M059J (cell line): ENCODE results near the gene FANCG. TPM values are rescaled to one million over a fixed set of nuclear protein-coding genes. Genes with fewer than 3 reads are reported as not detected.

Experiments
- DNase-seq: peaks from one replicate; pipeline ENCODE4 v3.0.0-alpha.2; 2012; ENCODE audit warnings: low read depth
- total RNA-seq: library from RNA; depleted of rRNA; stranded (reverse); fragments of >200 nt; shearing (Covaris generic); gene quantifications from 2 replicates; pipeline ENCODE4 v1.2.3, GENCODE V29; 2014; rRNA removed

FANCG gene
- 37.1 and 46.7 TPM in 2 replicates for total RNA-seq

DNA sequence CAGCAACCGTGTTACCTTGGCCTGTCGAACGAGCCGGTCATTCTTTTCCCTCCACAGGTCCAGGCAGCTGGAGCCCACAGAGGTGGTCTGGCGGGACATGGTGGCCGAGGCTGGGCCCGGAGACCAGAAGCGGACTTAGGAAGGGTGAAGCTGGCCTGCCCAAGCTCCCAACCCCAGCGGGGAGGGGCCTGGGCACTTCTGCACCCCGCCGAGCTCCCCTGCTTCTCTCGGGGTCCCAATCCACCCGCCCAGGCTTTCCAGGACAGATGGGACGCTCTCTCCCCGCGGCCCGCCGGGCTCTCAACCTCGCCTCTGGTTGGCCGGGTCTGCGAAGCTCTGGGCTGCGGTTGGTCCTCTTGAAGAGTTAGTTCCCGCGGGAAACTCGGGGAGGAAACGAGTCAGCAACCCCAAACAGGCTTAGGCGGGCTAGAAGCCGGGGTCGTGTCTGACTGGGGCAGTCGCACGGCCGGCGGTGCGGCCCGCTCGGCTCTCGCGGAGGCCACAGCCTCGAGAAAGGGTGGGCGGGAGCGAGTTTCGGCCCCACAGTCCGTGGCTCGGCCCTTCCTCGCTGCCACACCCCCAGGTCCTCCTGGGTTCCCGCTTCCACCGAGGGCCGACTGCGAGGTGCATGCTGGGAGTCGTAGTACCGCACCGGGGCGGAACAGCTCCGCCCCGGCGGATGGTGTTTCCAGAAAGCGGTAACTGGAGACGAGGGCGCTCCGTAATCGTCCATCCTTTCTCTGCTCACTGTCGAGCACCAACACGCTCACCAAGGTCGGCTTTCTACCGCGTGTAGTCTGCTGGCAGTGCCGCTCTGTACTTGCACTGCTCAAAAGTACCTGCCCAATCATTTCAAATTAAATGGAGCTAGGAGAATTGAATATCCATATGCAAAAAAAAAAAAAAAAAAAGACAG lies at the start of gene FANCG:
Gene FANCG (minus strand): TSS at position 517 of the 916 bp plus-strand sequence. CDS start 418 bp downstream, at position 99.
- peak; percentile 94 for DNase-seq

DNA sequence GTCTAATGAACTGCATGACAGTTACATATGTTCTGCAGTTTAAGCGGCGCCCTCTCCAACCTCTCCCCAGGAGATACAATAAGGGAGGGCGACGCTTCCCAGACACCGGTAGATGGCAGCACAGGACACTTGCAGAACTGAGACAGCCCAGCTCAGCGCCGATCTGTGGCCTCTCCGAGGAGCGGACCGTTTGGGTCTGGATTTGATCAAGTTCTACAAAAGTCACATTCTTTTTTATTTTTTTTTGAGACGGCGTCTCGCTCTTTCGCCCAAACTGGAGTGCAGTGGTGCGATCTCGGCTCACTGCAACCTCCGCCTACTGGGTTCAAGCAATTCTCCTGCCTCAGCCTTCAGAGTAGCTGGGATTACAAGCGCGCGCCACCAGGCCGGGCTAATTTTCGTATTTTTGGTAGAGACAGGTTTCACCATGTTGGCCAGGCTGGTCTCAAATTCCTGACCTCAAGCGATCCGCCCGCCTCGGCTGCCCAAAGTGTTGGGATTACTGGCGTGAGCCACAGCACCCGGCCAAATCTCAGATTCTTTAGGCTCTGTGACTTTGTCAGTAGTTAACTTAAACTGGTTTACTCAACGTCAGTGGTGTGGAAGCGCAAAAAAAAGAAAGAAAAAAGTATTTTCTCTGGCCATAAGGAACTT lies 37.3 kb upstream of the FANCG start:
- DNase-seq, result peak; percentile 95

DNA sequence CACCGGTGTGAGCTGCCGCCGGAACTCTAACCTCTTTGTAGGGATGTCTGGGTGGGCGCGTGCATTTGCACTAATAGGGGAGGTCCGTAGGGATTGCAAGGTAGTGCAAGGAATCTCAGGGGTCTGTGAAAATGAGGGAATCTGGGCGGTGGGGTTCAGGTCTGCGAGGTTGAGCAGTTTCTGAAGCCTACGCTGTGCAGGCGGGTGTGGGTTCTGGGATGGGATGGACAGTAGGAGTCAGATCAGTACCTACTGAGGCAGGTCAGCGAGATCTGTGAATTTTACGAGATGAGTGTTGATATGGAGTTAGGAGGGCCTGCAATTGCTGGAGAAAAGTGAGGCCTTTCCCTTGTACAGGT lies 36.8 kb upstream of the FANCG start:
- no peak for DNase-seq

DNA sequence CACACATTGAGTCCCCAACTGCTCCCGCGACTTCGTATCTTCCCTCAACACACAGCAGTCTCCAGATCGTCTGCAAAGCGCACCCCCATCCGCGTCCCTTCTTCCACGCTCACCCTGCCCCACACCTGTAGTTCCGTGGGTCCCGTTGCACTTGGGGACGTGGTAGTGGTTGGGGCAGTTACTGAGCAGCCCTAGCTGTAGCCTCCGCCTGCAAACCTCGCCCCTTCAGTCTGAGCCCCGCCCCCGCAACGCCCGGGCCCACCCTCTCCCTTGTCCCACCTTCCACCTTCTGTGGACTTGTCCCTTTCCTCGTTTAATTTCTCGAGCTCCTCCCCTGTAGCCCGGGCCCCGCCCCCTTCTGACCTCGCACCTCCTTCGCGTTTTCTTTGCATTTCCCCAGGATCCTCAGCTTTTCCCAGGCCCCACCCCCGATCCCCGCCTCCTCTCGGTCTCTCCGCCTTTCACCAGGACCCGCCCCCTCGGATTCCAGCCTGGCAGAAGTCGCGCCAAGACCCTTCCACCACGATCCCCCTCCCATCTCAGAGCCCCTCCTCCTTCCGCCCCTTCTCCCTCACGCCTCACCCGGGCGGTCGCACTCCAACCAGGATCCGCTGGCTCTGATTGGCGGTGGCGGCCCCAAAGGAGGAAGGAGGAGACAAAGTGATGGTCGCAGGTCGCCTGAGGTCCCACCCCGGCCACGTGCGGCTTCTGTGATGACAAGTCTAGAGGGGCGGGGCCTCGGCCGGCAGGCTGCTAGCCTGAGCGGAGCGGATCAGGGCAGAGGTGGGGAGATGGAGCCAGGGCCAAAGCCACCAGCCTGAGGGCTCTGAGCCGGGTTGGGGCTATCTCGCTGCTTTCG lies 36.2 kb upstream of the FANCG start, which contains the start of gene ATOSB:
Gene ATOSB (minus strand): TSS at position 183 of the 859 bp plus-strand sequence. CDS start 7,588 bp downstream, outside the sequence.
- peak; percentile 98 for DNase-seq

DNA sequence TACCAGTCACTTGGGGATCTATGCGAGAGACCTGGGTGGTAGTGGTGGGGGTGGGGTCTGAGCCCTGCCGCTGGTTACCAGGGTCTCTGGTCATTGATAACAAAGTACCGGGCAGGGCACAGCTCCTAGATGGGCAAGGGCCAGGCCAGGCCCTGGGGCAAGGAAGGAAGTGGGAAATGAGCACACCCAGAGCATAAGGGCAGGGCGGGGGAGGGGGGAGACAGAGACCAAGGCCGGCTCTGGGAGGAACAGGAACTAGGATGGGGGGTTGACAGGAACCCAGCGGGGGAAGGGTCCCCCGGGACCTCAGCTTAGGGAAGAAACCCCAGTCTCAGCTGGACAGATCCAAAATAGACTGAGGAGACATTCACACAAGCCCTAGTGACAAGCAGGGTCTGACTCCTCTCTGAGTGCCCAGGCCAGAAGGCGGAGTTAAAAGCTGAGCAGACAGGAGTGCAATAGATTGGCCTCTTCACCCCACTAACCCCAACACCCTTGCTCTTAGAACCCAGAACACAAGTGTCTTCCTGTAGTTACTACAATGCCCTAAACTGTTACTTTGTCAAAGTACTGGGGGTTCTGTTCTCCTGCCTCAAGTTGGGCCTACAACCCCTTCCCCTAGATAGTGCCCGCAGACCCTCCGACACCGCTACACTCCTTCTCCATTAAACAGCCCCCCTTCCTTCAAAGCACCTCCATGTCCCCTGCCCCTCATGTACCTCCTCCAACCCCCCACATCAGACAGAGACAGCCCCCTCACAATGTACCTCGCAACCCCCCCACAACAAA lies 35.3 kb upstream of the FANCG start:
- peak; percentile 80 for DNase-seq

DNA sequence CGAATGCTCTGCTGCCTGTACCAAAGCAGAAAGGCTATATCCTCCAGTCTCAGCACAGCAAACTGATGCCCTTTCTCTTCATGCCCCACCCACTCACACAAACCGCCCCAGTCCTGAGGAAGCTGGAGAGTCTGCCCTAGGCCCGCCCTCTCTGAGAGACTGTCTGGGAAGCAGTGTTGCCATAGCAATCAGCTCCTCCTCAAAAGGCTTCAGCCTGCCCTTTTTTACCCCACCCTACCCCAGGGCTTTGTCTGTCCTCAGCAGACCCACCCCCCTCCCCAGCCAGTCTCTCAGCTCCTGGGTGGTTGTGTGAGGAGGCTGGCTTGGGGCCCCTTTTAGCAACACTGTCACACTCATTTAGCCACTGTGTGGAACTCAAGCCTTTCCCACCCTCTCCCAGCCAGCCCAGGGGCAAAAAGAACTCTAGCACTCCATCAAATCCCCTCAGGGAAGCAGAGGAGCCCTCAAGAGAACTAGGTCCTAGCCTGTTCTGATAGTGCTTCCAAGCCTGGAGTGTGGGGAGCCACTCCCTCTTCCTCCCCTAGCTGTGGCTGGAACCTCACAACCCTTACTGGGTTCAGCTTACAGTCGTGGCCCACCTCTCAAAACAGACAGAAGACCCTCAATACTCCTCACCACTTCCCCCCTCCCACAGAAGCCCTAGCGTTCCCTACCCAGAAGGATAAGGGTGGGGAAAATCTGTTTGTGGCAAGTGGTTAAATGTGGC lies 34.5 kb upstream of the FANCG start:
- DNase-seq, result peak; percentile 99

DNA sequence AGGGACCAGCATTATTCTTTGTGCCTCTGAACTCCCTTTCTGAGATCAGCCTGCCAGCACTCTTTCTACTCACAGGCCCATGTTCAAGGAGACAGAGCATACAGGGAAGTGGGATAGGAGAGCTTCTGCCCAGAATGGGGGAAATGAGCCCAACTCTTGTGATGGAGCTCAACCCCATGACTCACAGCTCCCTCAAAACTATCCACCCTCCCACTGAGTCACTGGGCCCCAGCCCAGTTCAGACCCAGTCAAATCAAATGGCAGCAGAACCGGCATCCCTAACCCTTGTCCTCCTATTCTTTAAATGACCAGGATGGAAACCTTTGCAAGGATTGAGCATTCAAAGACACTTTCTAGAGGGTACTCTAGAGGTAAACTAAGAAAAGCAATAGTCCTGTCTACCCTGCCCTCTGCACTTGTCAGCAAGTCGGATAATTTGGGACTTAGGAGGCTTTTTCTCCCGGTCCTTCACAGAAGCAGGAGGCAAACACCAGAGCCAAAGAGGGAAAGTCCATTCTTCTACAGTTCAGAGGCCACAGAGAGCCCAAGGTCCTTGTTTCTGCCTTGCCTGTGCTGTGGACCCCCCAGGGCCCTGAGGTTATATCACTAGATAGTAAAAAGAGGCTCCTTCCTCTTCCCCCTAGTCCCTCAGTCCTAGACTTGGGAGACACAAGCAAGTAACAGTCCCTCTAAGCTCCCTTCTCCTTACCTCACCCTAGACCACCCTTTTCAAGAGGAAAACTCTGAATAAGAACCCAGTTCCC lies 32.7 kb upstream of the FANCG start:
- peak; percentile 81 for DNase-seq

DNA sequence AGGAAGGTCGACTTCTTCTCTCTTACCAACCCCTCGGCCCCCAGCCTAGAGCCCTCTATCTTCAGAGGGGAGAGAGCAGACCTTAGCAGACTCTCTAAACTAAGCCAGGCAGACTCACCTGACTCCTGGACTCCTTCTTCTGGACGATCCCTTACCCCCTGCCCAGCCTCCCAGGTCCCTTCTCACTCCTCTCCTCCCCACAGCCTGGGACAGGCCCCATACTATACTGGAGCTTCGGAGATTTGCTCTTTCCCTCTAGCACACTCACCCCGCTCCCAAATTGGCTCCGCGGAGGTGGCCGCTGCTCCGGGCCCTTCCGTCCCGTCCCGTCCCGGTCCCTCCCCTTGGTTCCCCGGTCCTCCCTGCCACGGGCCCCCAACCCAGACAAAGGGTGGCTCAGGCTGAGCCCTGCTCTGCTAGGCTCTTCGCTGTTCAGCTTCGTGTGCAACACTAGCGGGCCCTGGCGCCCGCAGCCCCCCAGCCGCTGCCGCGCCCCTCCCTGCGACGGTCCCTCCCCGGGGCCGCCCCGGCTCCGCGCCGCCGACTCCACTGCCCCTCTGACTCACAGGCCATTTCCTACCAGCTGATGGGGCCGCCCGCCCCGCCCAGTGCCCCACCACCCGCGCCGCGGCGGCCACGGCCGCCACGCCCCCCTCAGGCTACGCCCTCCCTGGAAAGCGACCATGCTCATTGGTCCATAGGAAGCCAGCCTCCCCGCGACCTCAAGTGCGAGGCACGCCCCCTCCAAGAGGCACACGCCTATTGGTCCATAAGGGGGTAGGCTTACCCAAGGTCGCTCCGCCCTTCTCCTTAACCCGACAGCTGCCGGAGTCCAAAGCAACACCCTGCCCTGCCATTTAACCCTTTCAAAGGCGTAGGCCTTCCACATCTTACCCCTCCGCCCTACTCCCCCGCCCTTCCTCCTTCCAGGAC lies 31.5 kb upstream of the FANCG start:
- peak; percentile 98 for DNase-seq

DNA sequence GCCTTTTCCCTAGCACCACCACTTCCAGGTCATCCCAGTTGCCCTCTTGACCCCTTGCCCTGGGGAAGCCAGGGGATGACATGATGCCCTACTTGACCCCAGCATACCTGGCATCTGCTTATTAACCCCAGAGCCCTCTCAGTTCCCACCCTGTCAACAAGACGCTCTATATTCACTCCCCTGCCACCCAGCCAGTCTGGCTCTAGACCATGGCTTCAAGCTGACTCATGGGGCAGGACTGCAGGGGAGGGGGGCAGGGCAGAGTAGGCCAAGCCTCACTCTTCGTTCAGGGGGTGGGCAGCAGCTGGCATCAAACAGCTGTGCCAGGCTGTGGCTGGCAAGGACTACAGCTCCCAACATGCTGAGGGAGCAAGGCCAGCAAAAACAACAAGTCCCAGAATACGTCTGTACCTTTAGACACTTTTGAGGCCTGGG lies 30.6 kb upstream of the FANCG start:
- peak; percentile 87 for DNase-seq

DNA sequence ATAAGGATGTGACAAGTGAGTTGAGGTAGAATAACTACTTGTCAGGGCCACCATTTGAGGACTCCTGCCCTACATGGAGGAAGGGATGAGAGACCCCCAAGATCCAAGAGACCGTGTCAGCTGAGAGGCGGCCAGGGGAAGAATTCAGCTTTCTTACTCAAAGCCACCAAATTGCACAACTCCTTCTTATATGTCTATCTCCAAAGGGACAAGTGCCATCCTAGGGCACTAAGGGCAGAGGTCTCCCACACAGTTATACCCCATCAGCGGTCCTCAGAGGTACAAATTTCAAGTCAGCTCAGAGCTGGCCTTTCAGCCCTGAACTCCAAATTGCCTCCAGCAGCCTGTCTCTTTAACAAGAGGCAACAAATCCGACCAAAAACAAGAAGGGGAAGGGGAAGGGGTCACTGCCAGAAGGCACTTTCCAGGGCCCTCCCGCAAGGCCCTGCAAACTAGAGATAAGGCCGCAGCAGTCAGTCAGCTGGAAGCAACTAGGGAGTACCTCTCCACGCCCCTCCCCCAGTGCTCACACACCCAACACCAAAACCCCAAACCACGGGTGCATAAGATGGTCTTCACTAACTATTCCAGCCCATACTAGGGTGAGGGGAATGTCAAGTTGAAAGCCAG lies 29.3 kb upstream of the FANCG start:
- no peak for DNase-seq

DNA sequence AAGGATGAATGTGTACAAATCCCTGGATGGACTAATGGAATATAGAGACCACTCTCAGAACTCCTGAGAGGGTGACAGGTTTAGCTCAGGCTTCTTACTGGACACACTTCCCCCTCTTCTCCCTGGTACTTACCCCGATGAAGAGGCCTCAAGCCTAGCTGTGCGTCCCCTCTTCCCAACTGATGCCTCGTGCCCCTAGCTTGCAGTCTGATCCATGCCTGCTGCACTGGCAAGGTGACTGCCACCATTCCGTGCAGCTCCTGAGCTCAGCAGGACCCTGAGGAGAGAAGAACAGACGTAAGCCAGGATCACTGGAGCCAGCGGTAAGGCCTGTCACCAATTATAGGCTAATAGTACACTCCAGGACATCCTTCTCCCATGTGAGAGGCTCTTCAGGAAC lies 28.7 kb upstream of the FANCG start:
- no peak for DNase-seq

DNA sequence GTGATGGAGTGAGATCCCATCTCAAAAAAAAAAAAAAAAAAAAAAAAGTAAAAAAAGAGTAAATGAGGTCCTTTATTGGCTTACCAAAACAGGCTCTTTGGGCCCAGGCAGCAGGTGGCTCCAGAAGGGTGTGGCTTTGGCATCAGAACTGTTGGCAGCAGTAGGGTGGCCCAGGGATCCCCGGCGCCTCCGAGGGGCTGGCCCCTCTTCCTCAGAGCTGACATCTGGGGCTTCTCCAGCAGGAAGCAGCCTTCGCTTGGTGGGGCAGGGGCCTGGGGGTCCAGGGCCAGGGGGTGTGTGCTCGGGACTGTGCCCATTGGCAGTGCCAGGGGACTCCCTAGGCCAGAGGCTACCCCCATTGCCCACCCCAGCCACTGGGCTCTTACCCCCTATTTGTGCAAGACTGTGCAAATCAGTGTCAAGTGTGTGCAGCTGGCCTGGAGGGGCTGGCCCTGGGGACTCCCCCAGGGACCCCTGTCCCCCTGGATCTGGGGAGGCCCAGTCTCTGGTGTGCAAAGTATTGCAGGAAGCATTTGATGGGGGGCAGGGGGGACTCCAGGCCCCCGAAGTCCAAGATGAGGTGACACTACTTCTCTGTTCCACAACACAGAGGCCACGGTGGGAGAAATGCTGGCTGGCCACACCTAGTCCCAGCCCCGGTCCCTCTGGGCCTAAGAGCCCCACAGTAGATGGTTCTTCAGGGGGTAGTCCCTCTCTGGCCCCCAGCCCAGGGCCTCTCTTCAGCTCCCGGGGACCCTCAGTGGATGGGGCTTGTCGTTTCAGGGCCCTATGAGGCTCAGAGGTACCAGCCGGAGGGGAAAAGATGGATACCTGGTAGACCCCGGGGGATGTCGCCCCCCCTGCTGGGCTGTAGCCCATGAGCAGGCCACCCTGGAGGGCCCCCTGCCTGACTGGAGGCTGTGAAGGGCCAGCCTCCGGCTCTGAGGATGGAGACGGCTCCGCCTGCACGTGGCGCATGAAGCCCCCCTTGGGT lies 27.9 kb upstream of the FANCG start:
- no peak for DNase-seq

DNA sequence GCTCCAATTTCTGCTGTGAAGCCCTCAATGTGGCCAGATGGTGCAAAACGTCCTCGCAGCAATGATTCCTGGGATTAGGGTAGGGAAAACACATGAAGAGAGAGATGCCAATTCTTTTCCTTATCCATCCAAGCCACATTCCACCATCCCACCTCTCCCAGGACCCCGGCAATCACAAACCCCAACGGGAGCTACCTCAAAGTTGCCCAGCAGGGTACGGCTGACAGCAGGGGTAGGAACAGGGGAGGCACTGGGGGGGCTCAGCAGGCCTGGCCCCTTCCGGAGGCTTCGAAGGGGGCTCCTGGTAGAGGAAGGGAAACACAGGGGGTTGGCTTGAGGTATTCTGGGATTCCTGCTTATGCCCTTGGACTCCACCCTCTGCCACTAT lies 26.6 kb upstream of the FANCG start:
- DNase-seq, result no peak

DNA sequence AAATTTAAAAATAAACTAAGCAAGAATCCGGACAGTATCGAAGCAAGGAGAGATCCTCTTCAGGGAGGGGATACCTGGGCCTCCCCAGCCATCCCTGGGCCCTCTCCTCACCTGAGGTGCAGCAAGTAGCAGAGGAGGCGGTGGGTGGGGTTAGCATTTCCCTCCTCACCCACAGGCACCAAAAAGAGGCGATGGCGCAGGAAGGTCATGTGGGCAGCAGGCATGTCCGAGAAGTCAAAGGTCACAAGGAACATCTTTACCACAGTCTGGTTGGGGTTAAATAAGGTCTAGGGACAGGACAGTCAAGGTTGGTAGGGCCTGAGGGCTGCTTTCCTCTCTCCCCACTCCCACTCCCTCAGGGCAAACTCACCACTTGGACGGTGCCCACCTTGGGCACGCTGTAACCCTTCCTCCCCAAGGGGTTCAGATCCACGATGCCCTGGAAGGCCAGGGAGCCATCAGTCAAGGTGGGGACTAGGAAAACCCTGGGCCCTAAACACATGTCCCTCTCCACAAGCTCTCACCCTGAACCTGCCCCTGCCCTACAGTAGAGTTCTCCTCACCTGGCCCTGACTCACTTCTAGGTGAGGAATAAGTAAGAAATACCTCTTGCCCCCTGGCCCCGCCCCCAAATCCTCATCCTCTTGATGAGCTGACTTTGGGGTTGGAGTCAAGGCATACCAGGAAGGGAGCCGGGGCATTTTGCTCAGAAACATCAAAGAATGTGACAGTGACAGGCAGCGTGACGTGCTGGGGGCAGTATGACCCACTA lies 26.0 kb upstream of the FANCG start:
- no peak for DNase-seq

DNA sequence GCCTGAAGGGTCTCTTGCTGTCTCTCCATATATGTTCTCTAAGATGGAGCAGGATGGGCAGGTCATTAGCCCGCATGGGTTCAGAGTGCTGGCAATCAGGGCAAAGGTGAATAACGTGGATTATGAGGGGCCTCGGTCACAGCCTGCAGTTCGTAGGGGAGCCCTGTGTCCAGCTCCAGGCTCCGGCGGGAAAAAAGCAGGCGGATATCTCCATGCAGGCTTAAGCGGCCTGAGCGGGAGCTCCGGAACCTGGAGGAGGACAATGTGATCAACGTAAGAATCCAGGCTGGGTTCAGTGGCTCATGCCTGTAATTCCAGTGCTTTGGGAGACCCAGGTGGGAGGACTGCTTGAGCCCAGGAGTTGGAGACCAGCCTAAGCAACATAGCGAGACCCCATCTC lies 25.4 kb upstream of the FANCG start:
- no peak for DNase-seq

DNA sequence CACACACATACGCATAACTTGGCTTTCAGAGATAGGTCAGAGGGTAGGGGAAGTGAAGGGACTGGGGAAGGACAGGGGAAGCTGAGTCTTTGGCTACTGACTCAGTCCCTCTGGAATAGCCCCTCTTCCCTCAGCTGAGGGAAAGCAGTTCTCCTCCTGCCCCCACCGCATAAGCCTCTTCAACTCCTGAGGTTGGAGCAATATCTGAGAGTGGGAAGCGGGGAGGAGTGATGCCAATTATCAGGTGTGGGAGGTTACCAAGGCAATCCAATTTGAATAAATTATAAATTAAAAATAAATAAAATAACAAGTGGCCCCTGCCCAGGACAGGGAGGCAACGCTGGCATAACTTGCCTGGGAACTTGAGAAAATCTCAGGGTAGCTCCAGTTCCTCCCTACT lies 24.8 kb upstream of the FANCG start:
- no peak for DNase-seq
